Measurements from ENCODE around the gene IL23R. TPM values are rescaled to one million over a fixed set of nuclear protein-coding genes. Genes with fewer than 3 reads are reported as not detected.

Gene IL23R
- total RNA-seq, 1 experiment from 2014 or later = not detected

DNA sequence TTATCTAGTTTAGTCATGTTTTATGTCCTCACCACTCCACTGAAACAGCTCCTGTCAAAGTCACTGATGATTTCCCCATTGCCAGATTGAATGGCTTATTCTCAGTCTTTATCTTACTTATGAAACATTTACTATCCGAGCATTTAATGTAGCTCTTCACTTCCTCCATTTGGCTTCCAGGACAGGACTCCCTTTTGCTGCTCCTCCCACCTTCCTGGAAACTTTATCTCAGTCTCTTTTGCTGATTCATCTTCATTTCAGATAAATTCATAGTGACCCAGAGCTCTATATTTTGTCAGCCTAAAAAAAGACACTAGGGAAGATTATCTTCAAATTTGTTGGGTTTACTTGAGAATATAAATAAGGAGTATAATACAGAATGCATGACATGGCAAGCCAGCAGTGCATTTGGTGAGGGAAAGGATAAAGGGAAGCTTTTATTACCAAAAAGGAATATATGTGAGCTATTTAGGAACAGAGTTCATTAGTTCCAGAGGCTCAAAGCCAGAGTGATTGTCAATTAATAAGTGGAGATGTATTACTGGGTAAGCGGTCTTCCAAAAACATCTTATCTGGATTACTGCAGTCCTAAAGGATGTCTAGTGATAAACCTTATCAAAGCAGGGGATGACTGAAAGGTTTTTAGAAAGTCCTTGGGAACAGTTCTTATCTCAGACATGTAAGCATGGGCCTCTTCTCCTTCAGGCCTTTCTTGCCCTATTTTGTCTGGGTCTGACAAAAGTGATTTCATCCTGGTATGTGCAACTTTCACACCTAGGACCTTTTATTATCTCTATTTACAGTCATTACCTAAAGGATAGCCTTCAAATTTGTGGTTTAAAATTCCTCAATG lies 25.6 kb downstream of the IL23R start:
- Histone ChIP-seq H3K9ac (ENCODE audit: low read length) (no peak overlapping the region), H4K20me1 (ENCODE audit: insufficient read depth) (no peaks in the 10 kb centered on the region), H3K36me3 (ENCODE audit: control insufficient read depth in 1 of 2, insufficient read depth in 2 of 2, low read length in 2 of 2) (no peaks in the 10 kb centered on the region), H3K9me2 (ENCODE audit: insufficient read depth) (0 out of 2 replicates have a peak, but pooled peaks cover 2% of the 10 kb centered on the region), H3K4me3 (replicated peaks in 1 of 2; ENCODE audit: low read depth in 1 of 2, low read length in 2 of 2) (no peak overlapping the region), H3K4me2 (ENCODE audit: low read length) (no peak overlapping the region), H3K79me2 (ENCODE audit: insufficient read depth, low read length) (no peaks in the 10 kb centered on the region), H3K27ac (ENCODE audit: low read depth, low read length) (no peak overlapping the region), H2AFZ (ENCODE audit: low read depth, low read length, poor library complexity, severe bottlenecking) (no peak overlapping the region), H3K9me3 (ENCODE audit: control insufficient read depth in 1 of 2, insufficient read depth in 1 of 2, low read depth in 1 of 2, low read length in 2 of 2) (no peaks in the 10 kb centered on the region), H3K4me1 (ENCODE audit: control insufficient read depth in 1 of 2, insufficient read depth in 2 of 2, low read length in 2 of 2) (no peaks in the 10 kb centered on the region), H3K27me3 (ENCODE audit: insufficient read depth, low read length) (no peaks in the 10 kb centered on the region)
- no peak for ATAC-seq
- no TSS peak for BruUV-seq (replicated peaks)
- ChIA-PET POLR2A (no interaction called here), CTCF (no interaction called here), RAD21 (ENCODE audit: low non-redundant PET in 1 of 2, low total read pairs in 2 of 2, uncharacterized antibody in 2 of 2, unreplicated experiment in 2 of 2) (no interaction called here)
- intact Hi-C loops (cut with micrococcal nuclease) = no loop called here
- DNase-seq (ENCODE audit: low read depth, low spot score) = no peak
- TF ChIP-seq SIN3A (IDR thresholded peaks at IDR 0.05; ENCODE audit: low read depth) (no peak), EZH2 (IDR thresholded peaks at IDR 0.05) (no peak), FOSL1 (IDR thresholded peaks at IDR 0.05; ENCODE audit: low read depth) (no peak), EGR1 (IDR thresholded peaks at IDR 0.05; ENCODE audit: low read depth) (no peak), ZNF274 (IDR thresholded peaks at IDR 0.05; ENCODE audit: low read depth, low read length) (no peak), POLR2AphosphoS5 (IDR thresholded peaks at IDR 0.05; ENCODE audit: low read depth, low read length) (no peak), SP1 (IDR thresholded peaks at IDR 0.05; ENCODE audit: low read depth) (no peak)

DNA sequence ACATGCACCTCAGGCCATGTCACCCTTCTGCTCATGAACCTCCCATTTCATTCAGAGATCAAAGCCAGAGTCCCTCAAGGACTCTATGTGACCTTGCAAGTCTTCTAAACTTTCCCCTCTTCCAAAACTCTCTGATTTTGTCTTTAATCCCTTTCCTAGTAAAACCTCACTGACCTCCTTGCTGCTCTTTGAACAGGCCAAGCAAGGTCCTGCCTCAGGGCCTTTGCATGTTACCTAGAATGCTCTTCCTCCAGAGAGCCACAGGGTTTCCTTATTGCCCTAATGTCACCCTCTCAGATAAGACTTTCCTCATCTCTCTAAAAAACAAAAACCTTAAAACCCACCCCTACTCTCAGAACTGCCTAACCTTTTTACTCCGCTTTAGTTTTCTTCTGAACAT lies 26.6 kb downstream of the IL23R start:
- ATAC-seq = no peak
- Histone ChIP-seq H3K36me3 (ENCODE audit: control insufficient read depth in 1 of 2, insufficient read depth in 2 of 2, low read length in 2 of 2) (no peaks in the 10 kb centered on the region), H3K4me1 (ENCODE audit: control insufficient read depth in 1 of 2, insufficient read depth in 2 of 2, low read length in 2 of 2) (no peaks in the 10 kb centered on the region), H3K27ac (ENCODE audit: low read depth, low read length) (no peak overlapping the region), H3K79me2 (ENCODE audit: insufficient read depth, low read length) (no peaks in the 10 kb centered on the region), H3K27me3 (ENCODE audit: insufficient read depth, low read length) (no peaks in the 10 kb centered on the region), H4K20me1 (ENCODE audit: insufficient read depth) (no peaks in the 10 kb centered on the region), H3K9me2 (ENCODE audit: insufficient read depth) (0 out of 2 replicates have a peak, but pooled peaks cover 2% of the 10 kb centered on the region), H3K4me2 (ENCODE audit: low read length) (no peak overlapping the region), H2AFZ (ENCODE audit: low read depth, low read length, poor library complexity, severe bottlenecking) (no peak overlapping the region), H3K9ac (ENCODE audit: low read length) (no peak overlapping the region), H3K9me3 (ENCODE audit: control insufficient read depth in 1 of 2, insufficient read depth in 1 of 2, low read depth in 1 of 2, low read length in 2 of 2) (no peaks in the 10 kb centered on the region), H3K4me3 (replicated peaks in 1 of 2; ENCODE audit: low read depth in 1 of 2, low read length in 2 of 2) (no peak overlapping the region)
- RAD21 ChIA-PET (ENCODE audit: low non-redundant PET in 1 of 2, low total read pairs in 2 of 2, uncharacterized antibody in 2 of 2, unreplicated experiment in 2 of 2) = no interaction called here
- intact Hi-C loops (cut with micrococcal nuclease) = no loop called here
- no peak for DNase-seq (ENCODE audit: low read depth, low spot score)
- POLR2A ChIA-PET = no interaction called here
- BruUV-seq (replicated peaks) = no TSS peak
- TF ChIP-seq CBX3 (IDR thresholded peaks at IDR 0.05; ENCODE audit: low read depth) (no peak), SIN3A (IDR thresholded peaks at IDR 0.05; ENCODE audit: low read depth) (no peak), POLR2A (IDR thresholded peaks at IDR 0.05; ENCODE audit: borderline replicate concordance, extremely low read depth, insufficient read depth, insufficient read length) (no peak)
- TF ChIP-seq, protein P1, sequence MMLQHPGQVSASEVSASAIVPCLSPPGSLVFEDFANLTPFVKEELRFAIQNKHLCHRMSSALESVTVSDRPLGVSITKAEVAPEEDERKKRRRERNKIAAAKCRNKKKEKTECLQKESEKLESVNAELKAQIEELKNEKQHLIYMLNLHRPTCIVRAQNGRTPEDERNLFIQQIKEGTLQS (IDR thresholded peaks at IDR 0.05) = no peak
- TF ChIP-seq, protein P2, sequence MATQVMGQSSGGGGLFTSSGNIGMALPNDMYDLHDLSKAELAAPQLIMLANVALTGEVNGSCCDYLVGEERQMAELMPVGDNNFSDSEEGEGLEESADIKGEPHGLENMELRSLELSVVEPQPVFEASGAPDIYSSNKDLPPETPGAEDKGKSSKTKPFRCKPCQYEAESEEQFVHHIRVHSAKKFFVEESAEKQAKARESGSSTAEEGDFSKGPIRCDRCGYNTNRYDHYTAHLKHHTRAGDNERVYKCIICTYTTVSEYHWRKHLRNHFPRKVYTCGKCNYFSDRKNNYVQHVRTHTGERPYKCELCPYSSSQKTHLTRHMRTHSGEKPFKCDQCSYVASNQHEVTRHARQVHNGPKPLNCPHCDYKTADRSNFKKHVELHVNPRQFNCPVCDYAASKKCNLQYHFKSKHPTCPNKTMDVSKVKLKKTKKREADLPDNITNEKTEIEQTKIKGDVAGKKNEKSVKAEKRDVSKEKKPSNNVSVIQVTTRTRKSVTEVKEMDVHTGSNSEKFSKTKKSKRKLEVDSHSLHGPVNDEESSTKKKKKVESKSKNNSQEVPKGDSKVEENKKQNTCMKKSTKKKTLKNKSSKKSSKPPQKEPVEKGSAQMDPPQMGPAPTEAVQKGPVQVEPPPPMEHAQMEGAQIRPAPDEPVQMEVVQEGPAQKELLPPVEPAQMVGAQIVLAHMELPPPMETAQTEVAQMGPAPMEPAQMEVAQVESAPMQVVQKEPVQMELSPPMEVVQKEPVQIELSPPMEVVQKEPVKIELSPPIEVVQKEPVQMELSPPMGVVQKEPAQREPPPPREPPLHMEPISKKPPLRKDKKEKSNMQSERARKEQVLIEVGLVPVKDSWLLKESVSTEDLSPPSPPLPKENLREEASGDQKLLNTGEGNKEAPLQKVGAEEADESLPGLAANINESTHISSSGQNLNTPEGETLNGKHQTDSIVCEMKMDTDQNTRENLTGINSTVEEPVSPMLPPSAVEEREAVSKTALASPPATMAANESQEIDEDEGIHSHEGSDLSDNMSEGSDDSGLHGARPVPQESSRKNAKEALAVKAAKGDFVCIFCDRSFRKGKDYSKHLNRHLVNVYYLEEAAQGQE (IDR thresholded peaks at IDR 0.05; ENCODE audit: low read depth) = no peak
- CTCF ChIA-PET = no interaction called here

Data from HCT116 (cell line).